ENCODE data around the gene TSPAN15. TPM values are rescaled to one million over a fixed set of nuclear protein-coding genes. Genes with fewer than 3 reads are reported as not detected.

TSPAN15 gene
- total RNA-seq, 1 experiment from 2014 or later, result 108 TPM

DNA sequence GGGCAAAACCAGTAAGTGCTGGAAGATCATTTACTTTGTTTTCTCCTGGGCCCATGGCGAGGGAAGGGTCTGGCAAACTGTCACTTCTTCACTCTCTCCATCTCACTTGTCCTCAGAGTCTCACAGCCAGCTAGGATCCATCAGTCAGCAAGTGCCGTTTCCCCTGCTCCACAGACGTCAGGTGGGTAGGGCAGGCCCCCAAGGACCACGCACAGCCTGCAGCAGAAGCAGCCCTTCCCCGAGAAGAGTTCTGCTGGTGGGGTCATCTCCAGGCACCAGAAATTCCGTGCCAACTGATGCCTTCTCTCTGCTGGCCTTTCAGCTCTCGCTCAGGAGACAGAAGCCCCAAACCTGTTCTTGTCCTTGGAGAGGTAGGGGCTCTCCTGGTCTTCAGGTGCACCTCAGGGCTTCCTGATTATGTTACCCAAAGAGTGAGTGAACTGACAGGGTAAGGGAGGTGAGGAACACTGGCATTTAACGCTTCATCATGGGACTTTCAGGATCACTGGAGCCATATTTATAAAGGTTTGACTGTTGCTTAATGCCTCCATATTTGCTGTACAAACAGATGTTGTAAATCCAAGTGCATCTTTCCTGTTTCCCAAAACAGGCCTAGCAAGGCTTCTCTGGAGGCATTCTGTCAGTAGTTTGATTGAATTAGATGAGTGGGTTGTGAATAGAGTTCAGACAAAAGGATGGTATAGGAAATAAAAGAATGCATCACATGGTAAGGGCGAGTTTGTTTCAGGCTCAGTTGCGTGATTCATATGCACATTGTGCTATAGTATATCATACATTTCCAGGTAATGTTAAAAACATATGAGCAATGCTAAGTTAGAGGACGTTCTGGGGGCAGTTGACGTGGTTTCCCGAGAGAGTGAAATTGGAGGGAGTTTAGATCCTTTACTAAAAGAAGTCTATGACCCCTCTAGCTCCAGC is 13.7 kb upstream of the TSPAN15 start:
- intact Hi-C loops (cut with micrococcal nuclease; ENCODE audit: unreplicated experiment), result loop anchor here (1.0 kb wide), 3 partner anchors 11 to 29 kb away; partner anchors contain the start of gene TSPAN15
- no peaks in the 10 kb centered on the region for H4K20me1 ChIP-seq (ENCODE audit: insufficient read depth)
- no peaks in the 10 kb centered on the region for H3K9me2 ChIP-seq (ENCODE audit: insufficient read depth)
- H3K9me3 ChIP-seq (ENCODE audit: insufficient read depth, low read depth), result no peaks in the 10 kb centered on the region
- H3K79me2 ChIP-seq (ENCODE audit: low read depth), result no peaks in the 10 kb centered on the region
- H3K4me2 ChIP-seq, result peak overlapping the region; percentile 80
- peak overlapping the region; percentile 63; the same call in 1 of the 2 replicates for H2AFZ ChIP-seq
- no peaks in the 10 kb centered on the region for H3K27me3 ChIP-seq (ENCODE audit: insufficient read depth, low read depth)
- peaks cover 54% of the 10 kb centered on the region for H3K4me1 ChIP-seq (replicated peaks; ENCODE audit: insufficient read depth)
- H3K27ac ChIP-seq, result peak overlapping the region; percentile 96
- POLR2A ChIA-PET (ENCODE audit: unreplicated experiment), result interaction anchor here (0.6 to 1.0 kb wide), 3 partner anchors 9 to 27 kb away, joined by 3 to 5 read pairs (median 3); no protein-coding TSS in a partner anchor
- peaks cover 42% of the 10 kb centered on the region for H3F3A ChIP-seq (ENCODE audit: insufficient read depth, low read depth)
- H3K4me3 ChIP-seq, result peak overlapping the region; percentile 44; the same call in 1 of the 2 replicates
- no peak for TF ChIP-seq EZH2 (IDR thresholded peaks at IDR 0.05; ENCODE audit: low read depth)
- TF ChIP-seq, protein P1, sequence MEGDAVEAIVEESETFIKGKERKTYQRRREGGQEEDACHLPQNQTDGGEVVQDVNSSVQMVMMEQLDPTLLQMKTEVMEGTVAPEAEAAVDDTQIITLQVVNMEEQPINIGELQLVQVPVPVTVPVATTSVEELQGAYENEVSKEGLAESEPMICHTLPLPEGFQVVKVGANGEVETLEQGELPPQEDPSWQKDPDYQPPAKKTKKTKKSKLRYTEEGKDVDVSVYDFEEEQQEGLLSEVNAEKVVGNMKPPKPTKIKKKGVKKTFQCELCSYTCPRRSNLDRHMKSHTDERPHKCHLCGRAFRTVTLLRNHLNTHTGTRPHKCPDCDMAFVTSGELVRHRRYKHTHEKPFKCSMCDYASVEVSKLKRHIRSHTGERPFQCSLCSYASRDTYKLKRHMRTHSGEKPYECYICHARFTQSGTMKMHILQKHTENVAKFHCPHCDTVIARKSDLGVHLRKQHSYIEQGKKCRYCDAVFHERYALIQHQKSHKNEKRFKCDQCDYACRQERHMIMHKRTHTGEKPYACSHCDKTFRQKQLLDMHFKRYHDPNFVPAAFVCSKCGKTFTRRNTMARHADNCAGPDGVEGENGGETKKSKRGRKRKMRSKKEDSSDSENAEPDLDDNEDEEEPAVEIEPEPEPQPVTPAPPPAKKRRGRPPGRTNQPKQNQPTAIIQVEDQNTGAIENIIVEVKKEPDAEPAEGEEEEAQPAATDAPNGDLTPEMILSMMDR (conservative IDR thresholded peaks at IDR 0.05), result no peak
- CTCF ChIA-PET, result interaction anchor here (4.1 kb wide), 1 partner anchor 12 kb away, joined by 33 read pairs; the partner anchor contains the start of gene TSPAN15
- no TSS peak for BruUV-seq (replicated peaks)
- peak in 1 of 2 experiments; percentile 67 for DNase-seq
- no peaks in the 10 kb centered on the region for H3K36me3 ChIP-seq (ENCODE audit: low read depth)

DNA sequence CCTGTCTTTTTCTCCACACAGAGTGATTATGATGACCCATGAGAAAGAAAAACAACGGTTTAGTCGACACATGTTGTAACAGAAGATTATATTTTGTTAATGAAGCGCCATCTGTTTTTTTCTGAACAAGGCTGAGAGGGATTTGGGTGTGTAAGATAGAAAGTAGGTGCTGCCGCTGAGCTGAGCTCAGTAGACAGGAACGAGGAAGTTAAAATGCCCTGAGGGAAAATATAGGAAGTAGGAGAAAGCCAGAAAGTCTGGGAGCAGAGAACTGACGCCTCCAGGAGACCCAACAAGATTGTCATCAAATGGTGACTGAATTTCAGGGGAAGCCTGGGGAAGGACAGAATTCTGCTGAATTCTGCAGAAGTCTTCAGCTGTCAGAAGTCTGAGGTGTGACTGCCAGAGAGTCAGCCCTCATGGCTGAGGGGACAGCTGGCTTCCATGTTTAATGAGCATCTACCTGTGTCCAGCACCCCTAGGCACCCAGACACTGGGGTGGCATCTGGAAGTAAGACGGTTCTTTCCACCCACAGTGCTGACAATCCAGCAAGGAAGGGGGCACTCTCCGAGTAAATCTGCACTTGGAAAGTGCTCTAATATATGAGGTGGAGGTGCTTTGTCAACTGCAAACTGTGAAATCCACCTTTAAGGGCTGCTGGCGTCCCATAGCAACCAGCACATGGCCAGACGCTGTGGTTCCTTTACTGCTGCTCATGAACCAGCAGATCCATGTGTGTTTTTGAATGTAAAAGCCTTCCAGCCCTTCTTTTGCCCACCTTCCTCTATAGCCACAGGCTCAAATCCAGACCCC is 12.5 kb upstream of the TSPAN15 start:
- Histone ChIP-seq H3K9me3 (ENCODE audit: insufficient read depth, low read depth) (no peaks in the 10 kb centered on the region), H4K20me1 (ENCODE audit: insufficient read depth) (no peaks in the 10 kb centered on the region), H3K79me2 (ENCODE audit: low read depth) (no peaks in the 10 kb centered on the region), H3K4me2 (peak overlapping the region; percentile 80), H3K9me2 (ENCODE audit: insufficient read depth) (no peaks in the 10 kb centered on the region), H3K36me3 (ENCODE audit: low read depth) (no peaks in the 10 kb centered on the region), H3K4me1 (replicated peaks; ENCODE audit: insufficient read depth) (peaks cover 57% of the 10 kb centered on the region), H2AFZ (peak overlapping the region; percentile 63), H3K27ac (peak overlapping the region; percentile 96), H3K27me3 (ENCODE audit: insufficient read depth, low read depth) (no peaks in the 10 kb centered on the region), H3F3A (ENCODE audit: insufficient read depth, low read depth) (peaks cover 42% of the 10 kb centered on the region), H3K4me3 (peak overlapping the region; percentile 44; the same call in 1 of the 2 replicates)
- ChIA-PET CTCF (interaction anchor here (4.1 kb wide), 1 partner anchor 11 kb away, joined by 33 read pairs; the partner anchor contains the start of gene TSPAN15), POLR2A (ENCODE audit: unreplicated experiment) (interaction anchor here (0.6 to 1.0 kb wide), 5 partner anchors 13 to 476 kb away, joined by 3 to 9 read pairs (median 3); no protein-coding TSS in a partner anchor)
- DNase-seq, result peak; percentile 72 to 98
- intact Hi-C loops (cut with micrococcal nuclease; ENCODE audit: unreplicated experiment), result loop anchor here (1.0 kb wide), 4 partner anchors 12 to 30 kb away; partner anchors contain the start of gene TSPAN15
- TF ChIP-seq EZH2 (IDR thresholded peaks at IDR 0.05; ENCODE audit: low read depth), result no peak
- TF ChIP-seq, protein P1 (conservative IDR thresholded peaks at IDR 0.05), result no peak
- BruUV-seq (replicated peaks), result TSS peak; percentile 98
